BLaER1 (cell line): Measurements from ENCODE around the gene KLRK1.
"Not testable (repeated sequence)": the region's sequence is repeated elsewhere in the genome, so short reads cannot be mapped to it uniquely, and the experiment has no call there.

ENCODE experiments used
- H3K27ac ChIP-seq: shearing (Covaris generic); formaldehyde crosslinking; 2 replicates; pipeline ENCODE4 v1.8.1; 2022
- H3K27me3 ChIP-seq: shearing (Covaris generic); formaldehyde crosslinking; 2 replicates; pipeline ENCODE4 v1.8.1; 2022
- H3K36me3 ChIP-seq: shearing (Covaris generic); formaldehyde crosslinking; 2 replicates; pipeline ENCODE4 v1.8.1; 2022
- H3K4me1 ChIP-seq: shearing (Covaris generic); formaldehyde crosslinking; 2 replicates; pipeline ENCODE4 v1.8.1; 2022
- H3K4me2 ChIP-seq: shearing (Covaris generic); formaldehyde crosslinking; 2 replicates; pipeline ENCODE4 v1.8.1; 2022
- H3K4me3 ChIP-seq: shearing (Covaris generic); formaldehyde crosslinking; 2 replicates; pipeline ENCODE4 v1.8.1; 2022
- H3K9ac ChIP-seq: shearing (Covaris generic); formaldehyde crosslinking; 2 replicates; pipeline ENCODE4 v1.8.1; 2022
- H3K9me3 ChIP-seq: shearing (Covaris generic); formaldehyde crosslinking; 2 replicates; pipeline ENCODE4 v1.8.1; 2022
- H4K20me1 ChIP-seq: shearing (Covaris generic); formaldehyde crosslinking; 2 replicates; pipeline ENCODE4 v1.8.1; 2022
- Cebpa-rat ChIP-seq: shearing (Covaris generic); IDR thresholded peaks from 2 replicates; pipeline ENCODE4 v1.8.1; 2022

Gene KLRK1

GRCh38 chr12:10389904-10390303 is at the start of gene KLRK1:
Gene KLRK1, minus strand, starts transcription at chr12:10390041. Its CDS starts 1,231 bp downstream, at chr12:10388810.
- Histone ChIP-seq H3K4me2 (peak within 1 kb of the TSS; percentile 55), H4K20me1 (no peaks in the 10 kb centered on the region), H3K9me3 (no peaks in the 10 kb centered on the region), H3K4me3 (no peak within 1 kb of the TSS), H3K9ac (no peak within 1 kb of the TSS), H3K27ac (no peak within 1 kb of the TSS), H3K36me3 (no peaks in the 10 kb centered on the region), H3K27me3 (no peaks in the 10 kb centered on the region), H3K4me1 (peaks cover 56% of the 10 kb centered on the region)
- TF ChIP-seq Cebpa-rat: no peak

GRCh38 chr12:10437601-10438000 is 47.8 kb upstream of the KLRK1 start:
- not testable (repeated sequence) for H3K27me3 ChIP-seq, H3K4me1 ChIP-seq, H3K36me3 ChIP-seq, H4K20me1 ChIP-seq, H3K27ac ChIP-seq, H3K9me3 ChIP-seq, H3K4me3 ChIP-seq, H3K4me2 ChIP-seq, H3K9ac ChIP-seq

GRCh38 chr12:10435816-10436215 is 46.0 kb upstream of the KLRK1 start, which contains the start of gene KLRC2:
Gene KLRC2, minus strand, starts transcription at chr12:10436010. Its CDS starts 24 bp downstream, at chr12:10435986.
- H4K20me1 ChIP-seq, H3K36me3 ChIP-seq, H3K9me3 ChIP-seq, H3K27me3 ChIP-seq, H3K27ac ChIP-seq, H3K9ac ChIP-seq, H3K4me3 ChIP-seq, H3K4me2 ChIP-seq, H3K4me1 ChIP-seq: not testable (repeated sequence)

- not testable (repeated sequence) for H4K20me1 ChIP-seq
These were observed 40.8 kb upstream of the KLRK1 start for GRCh38 chr12:10430623-10431022.

GRCh38 chr12:10425938-10426337 is 36.1 kb upstream of the KLRK1 start:
- H3K9me3 ChIP-seq, H3K9ac ChIP-seq, H4K20me1 ChIP-seq, H3K27ac ChIP-seq, H3K36me3 ChIP-seq, H3K4me1 ChIP-seq, H3K4me2 ChIP-seq, H3K27me3 ChIP-seq, H3K4me3 ChIP-seq: not testable (repeated sequence)

More at GRCh38 chr12:10430623-10431022, 40.8 kb upstream of the KLRK1 start:
- H3K4me2 ChIP-seq, H3K4me1 ChIP-seq, H3K36me3 ChIP-seq, H3K4me3 ChIP-seq, H3K9ac ChIP-seq, H3K27ac ChIP-seq, H3K27me3 ChIP-seq, H3K9me3 ChIP-seq: not testable (repeated sequence)

GRCh38 chr12:10424260-10424899 is 34.5 kb upstream of the KLRK1 start:
- H3K4me3 ChIP-seq, H3K9ac ChIP-seq, H3K36me3 ChIP-seq, H3K9me3 ChIP-seq, H3K4me1 ChIP-seq, H4K20me1 ChIP-seq, H3K27ac ChIP-seq, H3K27me3 ChIP-seq, H3K4me2 ChIP-seq: not testable (repeated sequence)

- H3K27ac ChIP-seq, H3K9ac ChIP-seq, H3K4me2 ChIP-seq, H4K20me1 ChIP-seq, H3K9me3 ChIP-seq, H3K36me3 ChIP-seq, H3K4me1 ChIP-seq, H3K27me3 ChIP-seq, H3K4me3 ChIP-seq: not testable (repeated sequence)
These were observed 32.3 kb upstream of the KLRK1 start for GRCh38 chr12:10422159-10422558.

GRCh38 chr12:10420334-10420733 is 30.5 kb upstream of the KLRK1 start, which contains the start of gene KLRC3:
Gene KLRC3, minus strand, starts transcription at chr12:10420595. Its CDS starts 45 bp downstream, at chr12:10420550.
- H3K36me3 ChIP-seq, H3K9me3 ChIP-seq, H4K20me1 ChIP-seq, H3K4me2 ChIP-seq, H3K4me1 ChIP-seq, H3K27me3 ChIP-seq, H3K27ac ChIP-seq, H3K9ac ChIP-seq, H3K4me3 ChIP-seq: not testable (repeated sequence)

- no peak within 1 kb of the TSS for H3K4me2 ChIP-seq
- no peak within 1 kb of the TSS for H3K9ac ChIP-seq
- no peaks in the 10 kb centered on the region for H3K27me3 ChIP-seq
- no peak within 1 kb of the TSS for H3K4me3 ChIP-seq
- H3K27ac ChIP-seq: no peak within 1 kb of the TSS
- H3K9me3 ChIP-seq: no peaks in the 10 kb centered on the region; the same call in 1 of the 2 replicates
- no peaks in the 10 kb centered on the region for H3K4me1 ChIP-seq
- no peak for TF ChIP-seq Cebpa-rat
- no peaks in the 10 kb centered on the region for H3K36me3 ChIP-seq
- H4K20me1 ChIP-seq: no peaks in the 10 kb centered on the region
These were observed 19.6 kb upstream of the KLRK1 start, which contains the start of gene KLRC4 for GRCh38 chr12:10409392-10409791. Gene KLRC4, minus strand, starts transcription at chr12:10409757. Its CDS starts 182 bp downstream, at chr12:10409575.

- no peak overlapping the region for H3K4me3 ChIP-seq
- TF ChIP-seq Cebpa-rat: no peak
- H3K4me1 ChIP-seq: no peaks in the 10 kb centered on the region
- H3K9me3 ChIP-seq: no peaks in the 10 kb centered on the region; the same call in 1 of the 2 replicates
- no peaks in the 10 kb centered on the region for H4K20me1 ChIP-seq
- no peak overlapping the region for H3K4me2 ChIP-seq
- H3K27ac ChIP-seq: no peak overlapping the region
- no peaks in the 10 kb centered on the region for H3K36me3 ChIP-seq
- no peaks in the 10 kb centered on the region for H3K27me3 ChIP-seq
- no peak overlapping the region for H3K9ac ChIP-seq
These were observed 19.0 kb upstream of the KLRK1 start for GRCh38 chr12:10408842-10409241.

GRCh38 chr12:10406725-10407124 is 16.9 kb upstream of the KLRK1 start:
- no peaks in the 10 kb centered on the region for H3K4me1 ChIP-seq
- no peak for TF ChIP-seq Cebpa-rat
- H3K9me3 ChIP-seq: no peaks in the 10 kb centered on the region; the same call in 1 of the 2 replicates
- no peaks in the 10 kb centered on the region for H3K27me3 ChIP-seq
- H3K4me3 ChIP-seq: no peak overlapping the region
- no peaks in the 10 kb centered on the region for H4K20me1 ChIP-seq
- H3K27ac ChIP-seq: no peak overlapping the region
- no peak overlapping the region for H3K9ac ChIP-seq
- no peak overlapping the region for H3K4me2 ChIP-seq
- no peaks in the 10 kb centered on the region for H3K36me3 ChIP-seq
